NCI-H187 treated with DMSO at 0.1 percent for 48 hours (cell line): ENCODE measurements around the gene PACS1.
A peak's percentile ranks its signal among the peaks of the same experiment; 100 is the strongest.

Experiments
- DNase-seq: peaks from one replicate; lab custom pipeline; 2025; lab: John Stamatoyannopoulos, UW

The PACS1 gene

DNA sequence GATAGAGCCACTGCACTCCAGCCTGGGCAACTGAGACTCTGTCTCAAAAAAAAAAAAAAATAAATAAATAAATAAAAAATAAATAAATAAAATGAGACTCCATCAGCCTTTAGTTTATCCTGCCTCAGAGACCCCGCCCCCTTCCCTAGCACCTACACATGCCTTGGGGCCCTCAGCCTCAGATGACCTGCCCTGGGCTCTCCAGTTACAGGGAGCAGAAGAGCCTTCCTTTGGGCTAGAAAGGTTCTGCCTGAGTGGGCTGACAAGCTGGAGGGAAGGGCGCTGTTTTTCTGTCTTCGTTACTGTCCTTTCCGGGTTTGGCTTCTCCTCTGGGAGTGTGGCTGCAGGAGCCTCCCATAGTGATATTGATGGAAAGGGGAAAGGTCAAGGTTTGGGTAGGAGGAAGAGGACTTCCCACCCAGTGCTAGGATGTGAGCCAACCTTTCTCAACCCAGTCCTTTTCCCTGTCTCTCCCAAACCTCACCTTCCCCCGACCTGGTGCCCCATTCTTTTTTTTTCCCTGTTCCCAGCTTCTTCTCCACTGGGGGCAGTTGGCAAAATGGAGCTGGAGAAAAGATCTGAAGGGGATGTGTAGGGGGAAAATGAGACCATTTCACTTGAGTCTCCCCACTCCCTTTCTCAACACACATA, 19.4 kb upstream of the PACS1 start:
- peak; percentile 3 for DNase-seq

DNA sequence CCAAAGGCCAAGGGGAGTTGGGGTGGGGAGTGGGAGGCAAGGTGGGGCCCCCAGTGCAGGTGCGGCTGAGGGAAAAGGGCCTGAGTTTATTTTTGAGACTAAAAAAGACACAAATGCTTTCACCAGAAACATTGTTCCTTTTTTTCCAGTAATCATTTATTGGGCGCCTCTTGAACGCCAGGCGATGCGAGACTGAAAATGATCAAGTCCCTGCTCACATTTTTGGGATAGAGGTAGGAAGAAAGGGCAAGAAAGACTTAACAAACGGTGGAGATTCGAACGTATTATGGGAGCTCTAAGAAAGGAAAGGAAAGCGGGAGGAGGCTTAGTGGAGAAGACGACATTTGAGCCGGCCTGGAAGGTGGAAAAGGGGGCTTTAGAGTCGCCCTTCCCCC, 18.7 kb upstream of the PACS1 start:
- peak; percentile 10 for DNase-seq

GRCh38 chr11:66051766-66052663, 18.1 kb upstream of the PACS1 start, which contains the start of gene SF3B2:
SF3B2 (plus strand) TSS chr11:66052364; CDS start chr11:66052385, 21 bp downstream.
- peak; percentile 83 for DNase-seq

GRCh38 chr11:66052664-66052982, 17.4 kb upstream of the PACS1 start:
- DNase-seq, result no peak

GRCh38 chr11:66055021-66055420, 15.1 kb upstream of the PACS1 start:
- no peak for DNase-seq

GRCh38 chr11:66056501-66056900, 13.6 kb upstream of the PACS1 start:
- DNase-seq, result no peak

GRCh38 chr11:66059966-66060680, 9.9 kb upstream of the PACS1 start:
- DNase-seq, result no peak

GRCh38 chr11:66061268-66061667, 8.8 kb upstream of the PACS1 start:
- DNase-seq, result no peak

GRCh38 chr11:66062408-66062807, 7.7 kb upstream of the PACS1 start:
- no peak for DNase-seq

DNA sequence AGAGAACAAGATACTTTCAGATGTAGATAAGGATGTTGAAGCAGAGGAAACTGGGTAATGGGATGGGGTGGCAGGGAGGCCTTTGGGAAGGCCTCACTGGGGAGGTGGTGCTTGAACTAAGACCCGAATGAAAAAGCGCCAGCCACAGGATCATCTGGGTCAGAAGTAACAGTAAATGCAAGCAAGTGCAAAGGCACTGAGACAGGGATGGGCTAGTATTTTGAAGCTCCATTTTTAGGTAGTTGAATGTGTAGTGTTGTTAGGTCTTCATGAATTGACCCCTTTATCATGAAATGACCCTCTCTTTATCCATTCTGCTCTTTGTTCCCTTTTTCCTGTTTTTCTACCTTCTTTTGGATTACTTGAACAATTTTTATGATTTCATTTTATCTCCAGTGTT, 6.2 kb upstream of the PACS1 start:
- no peak for DNase-seq

- no peak for DNase-seq
Observed at GRCh38 chr11:66064571-66064970, 5.5 kb upstream of the PACS1 start.

DNA sequence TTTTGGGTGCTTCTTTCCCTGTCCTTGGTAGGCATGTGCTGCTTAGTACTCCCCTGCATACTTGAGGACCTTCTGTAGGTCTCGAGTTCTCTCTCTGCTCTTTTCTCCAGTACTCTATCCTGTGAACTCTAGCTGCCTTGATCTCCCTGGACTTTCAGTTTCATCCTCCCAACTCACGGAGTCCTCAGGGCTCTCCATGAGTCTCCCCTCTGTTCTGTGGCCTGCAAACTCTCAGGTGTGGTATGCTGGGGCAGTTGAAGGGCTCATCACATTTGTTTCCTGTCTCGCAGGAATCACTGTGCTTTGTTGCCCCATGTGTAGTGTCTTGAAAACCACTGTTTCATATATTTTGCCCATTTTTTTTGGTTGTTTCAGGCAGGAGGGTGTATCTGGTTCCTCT, 3.3 kb upstream of the PACS1 start:
- no peak for DNase-seq

- no peak for DNase-seq
Observed at GRCh38 chr11:66067640-66068039, 2.4 kb upstream of the PACS1 start.

DNA sequence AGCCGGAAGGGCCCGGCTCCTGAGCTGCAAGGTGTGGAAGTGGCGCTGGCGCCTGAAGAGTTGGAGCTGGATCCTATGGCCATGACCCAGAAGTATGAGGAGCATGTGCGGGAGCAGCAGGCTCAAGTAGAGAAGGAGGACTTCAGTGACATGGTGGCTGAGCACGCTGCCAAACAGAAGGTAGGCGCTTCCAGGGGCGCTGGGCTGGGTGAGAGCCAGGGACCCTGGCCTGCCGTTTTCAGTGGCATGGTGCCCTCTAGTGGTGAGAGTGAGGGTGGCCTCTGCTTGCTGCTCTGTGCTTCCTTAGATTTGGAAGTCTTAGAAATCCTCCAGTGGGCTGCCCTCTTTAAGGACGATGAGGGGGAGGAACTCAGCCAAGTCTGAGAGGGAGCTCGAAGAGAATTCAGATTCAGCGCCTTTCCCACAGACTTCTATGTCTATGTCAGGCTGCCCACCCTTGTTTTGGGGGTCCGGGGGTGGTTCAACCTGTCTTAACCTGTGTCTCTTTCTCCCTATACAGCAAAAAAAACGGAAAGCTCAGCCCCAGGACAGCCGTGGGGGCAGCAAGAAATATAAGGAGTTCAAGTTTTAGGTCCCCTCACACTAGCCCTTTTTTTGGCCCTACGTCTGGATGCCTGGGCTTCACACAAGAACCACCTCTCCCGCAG, 1.8 kb upstream of the PACS1 start:
- no peak for DNase-seq

DNA sequence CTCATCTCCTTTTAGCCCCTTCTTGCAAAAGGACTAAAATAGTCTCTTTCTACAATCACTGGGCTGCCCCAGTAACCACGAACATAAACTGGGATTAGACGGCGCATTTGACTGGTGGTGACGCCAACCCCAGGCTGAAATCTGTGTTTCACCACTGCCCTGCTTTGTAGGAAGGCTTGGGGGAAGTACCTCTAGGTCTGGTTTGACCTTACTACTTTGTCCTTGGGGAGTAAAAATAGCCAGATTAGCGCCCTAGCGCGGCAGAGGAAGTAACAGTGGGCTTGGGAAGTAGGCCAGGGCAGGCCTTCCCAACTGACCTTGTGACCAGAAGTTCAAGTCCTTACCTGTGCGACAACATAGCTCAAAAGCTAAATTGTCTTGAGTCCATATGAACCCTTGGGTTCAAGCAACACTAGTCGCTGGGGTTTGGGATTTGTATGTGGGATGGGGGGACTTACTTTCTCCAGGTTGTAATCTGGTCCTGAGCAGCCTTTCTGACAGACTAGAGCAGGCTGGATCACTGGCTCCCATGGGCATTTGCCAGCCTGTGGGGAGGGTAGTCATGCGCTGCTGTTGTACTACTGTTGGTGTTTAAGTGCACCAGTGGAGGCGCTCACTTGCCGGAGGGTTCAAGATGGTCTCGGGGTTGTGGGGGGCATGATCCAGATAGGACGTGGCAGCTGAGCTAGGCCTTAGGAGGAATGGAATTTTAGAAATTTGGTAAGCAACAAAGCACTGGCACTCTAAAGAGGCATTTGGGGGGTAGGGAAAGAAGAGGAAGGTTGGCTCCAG, 953 bp upstream of the PACS1 start:
- no peak for DNase-seq

DNA sequence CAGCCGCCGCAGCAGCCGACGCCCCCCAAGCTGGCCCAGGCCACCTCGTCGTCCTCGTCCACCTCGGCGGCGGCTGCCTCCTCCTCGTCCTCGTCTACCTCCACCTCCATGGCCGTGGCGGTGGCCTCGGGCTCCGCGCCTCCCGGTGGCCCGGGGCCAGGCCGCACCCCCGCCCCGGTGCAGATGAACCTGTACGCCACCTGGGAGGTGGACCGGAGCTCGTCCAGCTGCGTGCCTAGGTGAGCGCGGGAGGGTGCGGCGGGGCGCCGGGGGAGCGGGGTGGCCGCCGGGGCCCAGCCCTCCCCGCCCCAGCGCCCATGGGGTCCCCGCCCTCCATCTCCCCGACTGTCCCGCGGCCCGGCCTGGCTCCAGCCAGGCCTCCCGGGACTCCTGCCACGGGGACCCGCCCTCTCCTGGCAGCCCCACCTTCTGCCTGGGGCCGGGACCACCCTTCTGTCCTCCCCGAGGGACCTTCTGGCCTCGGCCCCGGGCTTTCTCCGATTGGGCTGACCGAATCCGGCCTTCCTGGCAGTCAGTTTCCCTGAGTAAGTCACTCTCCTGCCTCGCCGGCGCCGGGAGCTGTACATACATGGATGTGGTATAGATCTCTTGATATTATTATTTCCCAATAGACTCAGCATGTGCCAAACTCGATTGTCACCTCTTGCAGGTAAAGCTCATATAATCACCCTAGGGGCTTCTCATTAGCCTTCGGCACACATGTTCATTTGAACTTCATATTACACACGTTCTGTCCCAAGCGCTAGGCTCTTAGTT, 720 bp downstream of the PACS1 start:
- DNase-seq, result no peak

DNA sequence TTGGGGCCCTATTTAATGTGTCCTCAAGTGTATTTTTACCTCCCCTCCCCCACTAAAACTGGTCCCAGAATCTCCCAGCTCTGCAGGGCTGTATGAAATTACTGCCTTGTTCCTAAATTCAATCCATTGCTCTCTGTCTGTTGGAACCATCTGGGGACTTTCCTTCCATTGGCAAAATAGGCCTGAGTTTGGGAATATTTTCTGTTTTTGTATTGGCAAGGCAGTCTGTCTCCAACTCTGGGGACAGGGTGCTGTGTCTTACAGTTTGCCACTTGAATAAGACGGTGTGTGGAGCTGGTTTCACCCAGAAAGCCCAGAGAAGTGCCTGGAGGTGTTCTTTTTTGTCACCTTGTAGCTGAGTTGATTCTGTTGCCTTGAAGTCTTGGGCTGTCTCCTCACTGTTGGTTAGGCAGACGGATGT, 1.3 kb downstream of the PACS1 start:
- DNase-seq, result no peak

DNA sequence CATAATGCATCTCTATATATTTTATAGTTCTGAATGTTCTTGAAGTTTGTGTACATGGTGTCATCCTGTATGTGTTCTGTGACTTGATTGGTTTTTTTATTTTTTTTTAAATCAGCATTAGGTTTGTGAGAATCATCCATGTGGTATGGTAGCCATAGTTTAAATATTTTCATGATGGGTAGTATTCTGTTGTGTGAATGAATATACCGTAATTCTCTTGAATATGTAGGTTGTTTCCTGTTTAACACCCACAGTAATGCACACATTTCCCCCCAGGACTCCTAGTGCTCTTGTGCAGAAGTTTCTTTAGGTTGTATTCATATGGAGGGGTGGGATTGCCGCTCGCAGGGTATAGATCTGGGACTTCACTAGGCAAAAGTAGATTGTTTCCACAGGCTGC, 2.0 kb downstream of the PACS1 start:
- no peak for DNase-seq

- DNase-seq, result no peak
Observed at GRCh38 chr11:66072518-66072917, 2.4 kb downstream of the PACS1 start.

DNA sequence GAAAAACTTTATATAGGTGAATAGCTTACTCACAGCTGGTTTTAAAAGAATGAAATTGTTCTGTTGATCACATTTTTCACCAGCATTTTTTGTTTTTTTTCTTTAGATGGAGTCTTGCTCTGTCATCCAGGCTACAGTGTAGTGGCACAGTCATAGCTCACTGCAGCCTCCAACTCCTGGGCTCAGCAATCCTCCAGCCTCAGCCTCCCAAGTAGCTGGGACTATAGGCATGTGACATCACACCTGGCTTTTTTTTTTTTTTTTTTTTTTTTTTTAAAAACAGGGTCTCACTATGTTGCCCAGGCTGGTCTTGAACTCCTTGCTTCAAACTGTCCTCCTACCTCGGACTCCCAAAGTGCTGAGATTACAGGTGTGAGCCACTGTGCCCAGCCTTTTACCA, 3.6 kb downstream of the PACS1 start:
- DNase-seq, result no peak

GRCh38 chr11:66075273-66075672, 5.2 kb downstream of the PACS1 start:
- no peak for DNase-seq
